ENCODE data around the gene PLCG2.

DNA sequence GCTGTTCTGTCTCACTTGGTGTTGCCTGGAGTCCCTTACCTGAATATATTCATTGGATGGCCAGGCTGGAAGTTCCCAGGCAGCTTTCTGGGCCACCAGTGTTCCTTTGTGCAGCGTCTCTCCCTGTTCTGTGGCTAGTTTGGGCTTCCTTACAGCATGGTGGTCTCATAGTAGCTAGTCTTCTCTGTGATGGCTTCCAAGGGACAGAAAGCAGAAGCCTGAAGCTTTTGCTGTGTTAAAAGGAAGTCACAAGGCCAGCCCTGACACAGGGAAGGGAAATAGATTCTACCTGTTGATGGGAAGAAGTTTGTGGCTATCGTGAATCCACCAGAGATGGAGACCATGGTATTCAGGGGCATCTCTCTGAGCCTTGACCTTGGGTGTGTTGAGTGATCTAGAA is 34.6 kb downstream of the PLCG2 start:
- TF ChIP-seq, protein P1, sequence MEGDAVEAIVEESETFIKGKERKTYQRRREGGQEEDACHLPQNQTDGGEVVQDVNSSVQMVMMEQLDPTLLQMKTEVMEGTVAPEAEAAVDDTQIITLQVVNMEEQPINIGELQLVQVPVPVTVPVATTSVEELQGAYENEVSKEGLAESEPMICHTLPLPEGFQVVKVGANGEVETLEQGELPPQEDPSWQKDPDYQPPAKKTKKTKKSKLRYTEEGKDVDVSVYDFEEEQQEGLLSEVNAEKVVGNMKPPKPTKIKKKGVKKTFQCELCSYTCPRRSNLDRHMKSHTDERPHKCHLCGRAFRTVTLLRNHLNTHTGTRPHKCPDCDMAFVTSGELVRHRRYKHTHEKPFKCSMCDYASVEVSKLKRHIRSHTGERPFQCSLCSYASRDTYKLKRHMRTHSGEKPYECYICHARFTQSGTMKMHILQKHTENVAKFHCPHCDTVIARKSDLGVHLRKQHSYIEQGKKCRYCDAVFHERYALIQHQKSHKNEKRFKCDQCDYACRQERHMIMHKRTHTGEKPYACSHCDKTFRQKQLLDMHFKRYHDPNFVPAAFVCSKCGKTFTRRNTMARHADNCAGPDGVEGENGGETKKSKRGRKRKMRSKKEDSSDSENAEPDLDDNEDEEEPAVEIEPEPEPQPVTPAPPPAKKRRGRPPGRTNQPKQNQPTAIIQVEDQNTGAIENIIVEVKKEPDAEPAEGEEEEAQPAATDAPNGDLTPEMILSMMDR (IDR thresholded peaks at IDR 0.05): no peak
- TF ChIP-seq POLR2A (IDR thresholded peaks at IDR 0.05) (no peak), EP300 (IDR thresholded peaks at IDR 0.05) (no peak), POLR2AphosphoS5 (IDR thresholded peaks at IDR 0.05) (no peak)
